ENCODE data around the gene SOCS2. TPM values are rescaled to one million over a fixed set of nuclear protein-coding genes. Genes with fewer than 3 reads are reported as not detected.

SOCS2 gene
- total and polyA plus RNA-seq, 2 of the 13 experiments (the other 11 are each of a cell fraction or from before 2014, with no cell fraction given) = 0.62 to 1.5 TPM

DNA sequence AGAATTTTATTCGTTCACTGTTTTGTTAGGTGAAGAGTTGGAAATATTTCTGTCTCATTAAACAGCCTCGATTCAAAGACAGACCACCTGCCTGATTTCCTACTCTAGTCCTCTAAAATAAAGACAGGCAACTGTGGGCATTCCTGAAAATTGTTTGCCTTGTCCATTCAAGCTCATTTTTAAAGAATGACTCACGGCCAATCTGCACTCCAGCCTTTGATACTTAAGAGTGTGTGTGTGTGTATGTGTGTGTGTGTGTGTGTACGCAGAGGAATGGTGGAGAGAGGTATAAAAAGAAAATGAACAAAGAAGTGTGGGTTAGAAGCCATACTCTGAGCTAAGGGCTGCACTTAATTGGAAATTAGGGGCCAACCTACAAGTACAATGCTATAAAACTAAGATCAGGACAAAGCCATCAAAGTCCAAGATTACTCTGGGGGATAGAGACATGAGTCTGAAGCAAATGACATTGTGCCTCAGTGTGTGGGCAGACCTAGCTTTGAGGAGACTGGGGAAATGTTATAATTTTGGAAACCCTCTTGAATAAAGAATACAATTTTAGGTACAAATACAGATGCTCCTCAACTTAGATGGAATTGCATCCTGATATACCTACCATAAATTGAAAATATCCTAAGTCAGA, 45.6 kb upstream of the SOCS2 start (continued):
- TF ChIP-seq, protein P1, sequence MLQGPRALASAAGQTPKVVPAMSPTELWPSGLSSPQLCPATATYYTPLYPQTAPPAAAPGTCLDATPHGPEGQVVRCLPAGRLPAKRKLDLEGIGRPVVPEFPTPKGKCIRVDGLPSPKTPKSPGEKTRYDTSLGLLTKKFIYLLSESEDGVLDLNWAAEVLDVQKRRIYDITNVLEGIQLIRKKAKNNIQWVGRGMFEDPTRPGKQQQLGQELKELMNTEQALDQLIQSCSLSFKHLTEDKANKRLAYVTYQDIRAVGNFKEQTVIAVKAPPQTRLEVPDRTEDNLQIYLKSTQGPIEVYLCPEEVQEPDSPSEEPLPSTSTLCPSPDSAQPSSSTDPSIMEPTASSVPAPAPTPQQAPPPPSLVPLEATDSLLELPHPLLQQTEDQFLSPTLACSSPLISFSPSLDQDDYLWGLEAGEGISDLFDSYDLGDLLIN (CRISPR knock-in tag; IDR thresholded peaks at IDR 0.05; ENCODE audit: borderline replicate concordance) = no peak
- TF ChIP-seq ZNF841 (CRISPR knock-in tag; IDR thresholded peaks at IDR 0.05; ENCODE audit: borderline replicate concordance) (no peak), ZSCAN31 (CRISPR knock-in tag; IDR thresholded peaks at IDR 0.05; ENCODE audit: low read depth) (no peak), MIXL1 (CRISPR knock-in tag; IDR thresholded peaks at IDR 0.05) (no peak), NR2F1 (CRISPR knock-in tag; IDR thresholded peaks at IDR 0.05) (no peak), FIP1L1 (IDR thresholded peaks at IDR 0.05; ENCODE audit: borderline replicate concordance, insufficient read depth, low read depth, low read length) (no peak), REXO4 (CRISPR knock-in tag; IDR thresholded peaks at IDR 0.05; ENCODE audit: borderline replicate concordance) (no peak), GPN1 (CRISPR knock-in tag; IDR thresholded peaks at IDR 0.05; ENCODE audit: borderline replicate concordance) (no peak), HNRNPL (IDR thresholded peaks at IDR 0.05; ENCODE audit: low read depth, low read length) (no peak), ZNF790 (CRISPR knock-in tag; IDR thresholded peaks at IDR 0.05; ENCODE audit: borderline replicate concordance) (no peak), ZFP90 (CRISPR knock-in tag; IDR thresholded peaks at IDR 0.05; ENCODE audit: borderline replicate concordance) (no peak), FOXJ3 (CRISPR knock-in tag; IDR thresholded peaks at IDR 0.05; ENCODE audit: borderline replicate concordance) (no peak), EEA1 (CRISPR knock-in tag; IDR thresholded peaks at IDR 0.05; ENCODE audit: borderline replicate concordance) (no peak), FOSL1 (CRISPR knock-in tag; IDR thresholded peaks at IDR 0.05; ENCODE audit: borderline replicate concordance) (peak; percentile 84; the same call in 1 of the 2 replicates), FOSL2 (CRISPR knock-in tag; IDR thresholded peaks at IDR 0.05) (peak; percentile 96), ZNF292 (CRISPR knock-in tag; IDR thresholded peaks at IDR 0.05; ENCODE audit: borderline replicate concordance, low read depth) (no peak)
- TF ChIP-seq, protein P2, sequence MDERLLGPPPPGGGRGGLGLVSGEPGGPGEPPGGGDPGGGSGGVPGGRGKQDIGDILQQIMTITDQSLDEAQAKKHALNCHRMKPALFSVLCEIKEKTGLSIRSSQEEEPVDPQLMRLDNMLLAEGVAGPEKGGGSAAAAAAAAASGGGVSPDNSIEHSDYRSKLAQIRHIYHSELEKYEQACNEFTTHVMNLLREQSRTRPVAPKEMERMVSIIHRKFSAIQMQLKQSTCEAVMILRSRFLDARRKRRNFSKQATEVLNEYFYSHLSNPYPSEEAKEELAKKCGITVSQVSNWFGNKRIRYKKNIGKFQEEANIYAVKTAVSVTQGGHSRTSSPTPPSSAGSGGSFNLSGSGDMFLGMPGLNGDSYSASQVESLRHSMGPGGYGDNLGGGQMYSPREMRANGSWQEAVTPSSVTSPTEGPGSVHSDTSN (CRISPR knock-in tag; IDR thresholded peaks at IDR 0.05) = no peak
- TF ChIP-seq, protein P3, sequence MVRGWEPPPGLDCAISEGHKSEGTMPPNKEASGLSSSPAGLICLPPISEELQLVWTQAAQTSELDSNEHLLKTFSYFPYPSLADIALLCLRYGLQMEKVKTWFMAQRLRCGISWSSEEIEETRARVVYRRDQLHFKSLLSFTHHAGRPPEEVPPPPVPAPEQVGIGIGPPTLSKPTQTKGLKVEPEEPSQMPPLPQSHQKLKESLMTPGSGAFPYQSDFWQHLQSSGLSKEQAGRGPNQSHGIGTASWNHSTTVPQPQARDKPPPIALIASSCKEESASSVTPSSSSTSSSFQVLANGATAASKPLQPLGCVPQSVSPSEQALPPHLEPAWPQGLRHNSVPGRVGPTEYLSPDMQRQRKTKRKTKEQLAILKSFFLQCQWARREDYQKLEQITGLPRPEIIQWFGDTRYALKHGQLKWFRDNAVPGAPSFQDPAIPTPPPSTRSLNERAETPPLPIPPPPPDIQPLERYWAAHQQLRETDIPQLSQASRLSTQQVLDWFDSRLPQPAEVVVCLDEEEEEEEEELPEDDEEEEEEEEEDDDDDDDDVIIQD (CRISPR knock-in tag; IDR thresholded peaks at IDR 0.05; ENCODE audit: low read depth) = peak; percentile 29; the same call in 1 of the 2 replicates
- TF ChIP-seq, protein P4, sequence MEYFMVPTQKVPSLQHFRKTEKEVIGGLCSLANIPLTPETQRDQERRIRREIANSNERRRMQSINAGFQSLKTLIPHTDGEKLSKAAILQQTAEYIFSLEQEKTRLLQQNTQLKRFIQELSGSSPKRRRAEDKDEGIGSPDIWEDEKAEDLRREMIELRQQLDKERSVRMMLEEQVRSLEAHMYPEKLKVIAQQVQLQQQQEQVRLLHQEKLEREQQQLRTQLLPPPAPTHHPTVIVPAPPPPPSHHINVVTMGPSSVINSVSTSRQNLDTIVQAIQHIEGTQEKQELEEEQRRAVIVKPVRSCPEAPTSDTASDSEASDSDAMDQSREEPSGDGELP (IDR thresholded peaks at IDR 0.05; ENCODE audit: borderline replicate concordance, low read depth) = no peak
- TF ChIP-seq, protein P5, sequence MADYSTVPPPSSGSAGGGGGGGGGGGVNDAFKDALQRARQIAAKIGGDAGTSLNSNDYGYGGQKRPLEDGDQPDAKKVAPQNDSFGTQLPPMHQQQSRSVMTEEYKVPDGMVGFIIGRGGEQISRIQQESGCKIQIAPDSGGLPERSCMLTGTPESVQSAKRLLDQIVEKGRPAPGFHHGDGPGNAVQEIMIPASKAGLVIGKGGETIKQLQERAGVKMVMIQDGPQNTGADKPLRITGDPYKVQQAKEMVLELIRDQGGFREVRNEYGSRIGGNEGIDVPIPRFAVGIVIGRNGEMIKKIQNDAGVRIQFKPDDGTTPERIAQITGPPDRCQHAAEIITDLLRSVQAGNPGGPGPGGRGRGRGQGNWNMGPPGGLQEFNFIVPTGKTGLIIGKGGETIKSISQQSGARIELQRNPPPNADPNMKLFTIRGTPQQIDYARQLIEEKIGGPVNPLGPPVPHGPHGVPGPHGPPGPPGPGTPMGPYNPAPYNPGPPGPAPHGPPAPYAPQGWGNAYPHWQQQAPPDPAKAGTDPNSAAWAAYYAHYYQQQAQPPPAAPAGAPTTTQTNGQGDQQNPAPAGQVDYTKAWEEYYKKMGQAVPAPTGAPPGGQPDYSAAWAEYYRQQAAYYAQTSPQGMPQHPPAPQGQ (CRISPR knock-in tag; IDR thresholded peaks at IDR 0.05; ENCODE audit: borderline replicate concordance) = no peak
